G401 (cell line): ENCODE results near the gene HYAL1. TPM values are rescaled to one million over a fixed set of nuclear protein-coding genes. Genes with fewer than 3 reads are reported as not detected.
"Not testable (repeated sequence)": the region's sequence is repeated elsewhere in the genome, so short reads cannot be mapped to it uniquely, and the experiment has no call there.

ENCODE experiments used
- DNase-seq: peaks from one replicate; pipeline ENCODE4 v3.0.0-alpha.2; 2015; ENCODE audit warnings: low spot score
- in situ Hi-C: cut with HindIII; loops from 2 replicates; pipeline ENCODE4 v1.10.0; 2016; ENCODE audit warnings: low sequenced_read_pairs, mixed read lengths
- total RNA-seq: library from RNA; depleted of rRNA; stranded (reverse); fragments of >200 nt; shearing (Covaris generic); gene quantifications from 2 replicates; pipeline ENCODE4 v1.2.3, GENCODE V29; 2014

Gene HYAL1
- total RNA-seq, 1 experiment from 2014 or later = 18.4 TPM

DNA sequence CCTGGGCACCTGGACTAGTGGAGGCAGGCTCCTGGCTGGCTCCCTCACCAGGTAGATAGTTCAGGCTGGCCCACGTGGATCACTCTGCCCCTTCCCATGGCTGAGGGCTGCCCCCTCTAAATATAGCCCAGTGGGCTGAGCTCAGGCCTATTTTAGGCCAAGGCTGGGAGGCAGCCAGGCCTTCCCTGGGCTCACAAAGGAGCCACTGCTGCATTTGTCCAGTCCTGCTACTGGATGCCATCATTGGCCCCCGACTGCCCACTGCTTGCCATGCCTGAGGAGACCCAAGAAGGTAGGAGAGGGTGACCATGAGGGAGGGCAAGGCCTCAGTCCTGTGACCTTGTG lies 24.5 kb downstream of the HYAL1 start, which contains the start of gene LSMEM2:
LSMEM2 (plus strand) TSS at position 208 of the 345 bp plus-strand sequence; CDS start at position 235, 27 bp downstream.
- no peak for DNase-seq
- in situ Hi-C loops = no loop called here

DNA sequence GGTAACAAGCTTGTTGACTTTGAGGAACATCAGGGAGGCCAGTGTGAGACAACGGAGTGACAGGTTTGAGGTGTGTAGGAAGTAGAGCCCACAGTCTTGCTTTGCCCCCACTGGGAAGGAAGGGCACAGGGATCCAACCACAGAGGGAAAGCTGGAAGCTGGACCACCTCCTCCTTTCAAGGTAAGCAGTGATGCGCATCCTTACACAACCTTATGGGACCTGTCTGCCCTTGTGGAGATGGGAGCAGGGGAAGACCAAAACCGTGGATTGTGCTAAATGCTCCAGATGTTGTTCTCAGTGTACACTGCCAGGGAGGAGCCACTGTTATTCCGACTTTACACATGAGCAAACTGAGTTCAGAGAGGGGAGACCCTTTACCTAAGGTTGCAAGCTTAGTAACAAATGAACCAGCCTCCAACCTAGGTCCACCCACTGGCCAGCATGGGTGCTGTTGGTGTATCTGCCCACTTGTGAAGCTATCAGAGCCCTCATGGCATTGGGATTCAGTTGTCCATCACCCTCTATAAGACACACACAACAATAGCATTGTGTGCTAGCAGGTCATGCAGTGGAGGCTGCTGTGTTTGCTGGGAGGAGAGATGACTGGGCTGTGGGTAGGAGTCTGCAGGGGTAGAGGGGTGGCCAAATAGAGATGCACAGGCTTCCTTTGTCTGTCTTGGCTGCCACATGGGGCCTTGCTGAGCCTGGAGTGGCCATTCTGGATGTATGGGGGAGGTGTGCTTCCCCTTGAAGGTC lies 25.1 kb downstream of the HYAL1 start:
- no peak for DNase-seq
- in situ Hi-C loops = no loop called here

DNA sequence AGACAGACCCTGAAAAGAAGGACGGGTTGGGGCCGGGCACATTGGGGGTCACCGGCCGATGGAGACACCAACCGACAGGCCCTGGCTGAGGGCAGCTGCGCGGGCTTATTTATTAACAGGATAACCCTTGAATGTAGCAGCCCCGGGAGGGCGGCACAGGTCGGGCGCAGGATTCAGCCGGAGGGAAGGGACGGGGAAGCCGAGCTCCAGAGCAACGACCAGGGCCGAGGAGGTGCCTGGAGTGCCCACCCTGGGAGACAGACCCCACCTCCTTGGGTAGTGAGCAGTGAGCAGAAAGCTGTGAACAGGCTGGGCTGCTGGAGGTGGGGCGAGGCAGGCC lies 26.6 kb downstream of the HYAL1 start:
- in situ Hi-C loops = no loop called here
- no peak for DNase-seq

DNA sequence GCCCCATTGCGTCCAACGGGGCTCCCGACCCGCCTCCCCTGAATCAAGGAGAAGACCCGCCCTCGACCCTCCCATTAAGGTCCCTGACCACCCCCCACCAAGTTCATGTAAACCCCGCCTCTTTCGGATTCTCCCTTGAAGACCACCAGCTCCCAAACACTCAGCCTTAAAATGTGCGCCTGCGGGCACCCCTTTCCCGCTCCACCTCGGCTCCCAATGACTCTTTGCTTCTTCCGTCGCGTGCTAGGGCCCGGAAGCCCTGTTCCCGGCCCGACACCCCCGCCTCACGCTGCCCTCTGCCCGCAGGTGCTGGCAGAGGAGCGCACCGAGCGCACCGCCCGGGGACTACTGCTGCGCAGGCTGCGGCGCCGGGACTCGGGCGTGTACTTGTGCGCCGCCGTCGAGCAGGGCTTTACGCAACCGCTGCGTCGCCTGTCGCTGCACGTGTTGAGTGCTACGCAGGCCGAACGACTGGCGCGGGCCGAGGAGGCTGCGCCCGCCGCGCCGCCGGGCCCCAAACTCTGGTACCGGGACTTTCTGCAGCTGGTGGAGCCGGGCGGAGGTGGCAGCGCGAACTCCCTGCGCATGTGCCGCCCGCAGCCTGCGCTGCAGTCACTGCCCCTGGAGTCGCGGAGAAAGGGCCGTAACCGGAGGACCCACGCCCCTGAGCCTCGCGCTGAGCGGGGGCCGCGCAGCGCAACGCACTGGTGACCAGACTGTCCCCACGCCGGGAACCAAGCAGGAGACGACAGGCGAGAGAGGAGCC lies 27.2 kb downstream of the HYAL1 start:
- no peak for DNase-seq
- in situ Hi-C loops = no loop called here

DNA sequence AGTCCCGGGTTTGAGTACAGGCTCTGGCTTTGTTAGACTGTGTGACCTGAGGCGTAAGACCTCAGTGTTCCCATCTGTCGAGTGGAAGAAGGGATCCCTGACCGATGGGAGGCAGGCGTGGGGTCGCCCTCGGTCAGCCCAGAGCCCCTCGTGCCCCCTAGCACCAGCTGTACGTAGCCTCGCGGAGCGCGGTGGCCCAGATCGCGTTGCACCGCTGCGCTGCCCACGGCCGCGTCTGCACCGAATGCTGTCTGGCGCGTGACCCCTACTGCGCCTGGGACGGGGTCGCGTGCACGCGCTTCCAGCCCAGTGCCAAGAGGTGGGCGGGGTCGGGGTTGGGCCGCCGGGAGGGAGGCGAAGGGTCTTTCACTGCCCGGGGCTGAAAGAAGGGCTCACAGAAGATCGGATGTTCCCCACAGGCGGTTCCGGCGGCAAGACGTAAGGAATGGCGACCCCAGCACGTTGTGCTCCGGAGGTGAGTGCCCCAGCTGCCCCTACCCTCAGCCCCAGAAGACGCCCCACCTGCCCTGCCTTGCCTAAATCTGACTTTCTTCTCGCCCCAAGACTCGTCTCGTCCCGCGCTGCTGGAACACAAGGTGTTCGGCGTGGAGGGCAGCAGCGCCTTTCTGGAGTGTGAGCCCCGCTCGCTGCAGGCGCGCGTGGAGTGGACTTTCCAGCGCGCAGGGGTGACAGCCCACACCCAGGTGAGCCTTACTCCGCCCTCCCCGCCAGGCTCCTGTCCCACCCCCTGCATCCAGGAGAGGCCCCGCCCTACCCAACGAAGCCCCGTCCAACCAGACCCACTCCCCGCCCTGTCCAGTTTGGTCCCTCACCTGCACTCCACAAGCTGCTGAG lies 28.0 kb downstream of the HYAL1 start:
- in situ Hi-C loops = no loop called here
- DNase-seq = no peak

DNA sequence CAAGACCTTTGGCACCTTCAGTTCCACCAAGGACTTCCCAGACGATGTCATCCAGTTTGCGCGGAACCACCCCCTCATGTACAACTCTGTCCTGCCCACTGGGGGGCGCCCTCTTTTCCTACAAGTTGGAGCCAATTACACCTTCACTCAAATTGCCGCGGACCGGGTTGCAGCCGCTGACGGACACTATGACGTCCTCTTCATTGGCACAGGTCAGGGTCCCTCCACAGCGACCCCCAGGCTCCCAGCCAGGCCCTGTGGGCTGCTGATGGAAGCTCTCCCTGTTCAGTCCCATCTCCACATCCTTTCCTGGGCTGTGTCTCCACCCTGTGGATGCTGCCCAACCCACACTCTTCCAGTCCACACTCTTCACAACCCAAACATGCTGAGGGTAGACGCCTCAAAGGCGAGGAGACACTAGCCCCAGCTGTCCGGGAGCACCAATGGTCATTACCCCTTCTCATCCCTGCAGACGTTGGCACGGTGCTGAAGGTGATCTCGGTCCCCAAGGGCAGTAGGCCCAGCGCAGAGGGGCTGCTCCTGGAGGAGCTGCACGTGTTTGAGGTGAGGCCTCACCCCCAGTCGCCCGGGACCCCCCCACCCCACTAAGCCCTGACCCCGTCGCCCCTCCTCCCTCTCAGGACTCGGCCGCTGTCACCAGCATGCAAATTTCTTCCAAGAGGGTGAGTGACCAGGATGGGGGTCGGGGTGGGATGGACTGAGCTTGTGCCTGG lies 28.8 kb downstream of the HYAL1 start:
- in situ Hi-C loops = no loop called here
- peak; percentile 50 for DNase-seq

DNA sequence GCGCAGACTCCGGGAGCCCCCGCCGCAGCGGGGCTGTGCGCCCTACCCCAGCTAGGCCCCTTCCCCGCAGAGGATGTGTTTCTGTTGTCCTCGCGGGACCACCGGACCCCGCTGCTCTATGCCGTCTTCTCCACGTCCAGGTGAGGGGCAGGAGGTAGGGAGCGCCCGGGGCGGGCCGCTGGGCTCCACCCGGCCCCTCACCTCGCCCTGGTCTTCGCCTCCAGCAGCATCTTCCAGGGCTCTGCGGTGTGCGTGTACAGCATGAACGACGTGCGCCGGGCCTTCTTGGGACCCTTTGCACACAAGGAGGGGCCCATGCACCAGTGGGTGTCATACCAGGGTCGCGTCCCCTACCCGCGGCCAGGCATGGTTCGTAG lies 29.7 kb downstream of the HYAL1 start:
- DNase-seq = no peak
- in situ Hi-C loops = no loop called here

DNA sequence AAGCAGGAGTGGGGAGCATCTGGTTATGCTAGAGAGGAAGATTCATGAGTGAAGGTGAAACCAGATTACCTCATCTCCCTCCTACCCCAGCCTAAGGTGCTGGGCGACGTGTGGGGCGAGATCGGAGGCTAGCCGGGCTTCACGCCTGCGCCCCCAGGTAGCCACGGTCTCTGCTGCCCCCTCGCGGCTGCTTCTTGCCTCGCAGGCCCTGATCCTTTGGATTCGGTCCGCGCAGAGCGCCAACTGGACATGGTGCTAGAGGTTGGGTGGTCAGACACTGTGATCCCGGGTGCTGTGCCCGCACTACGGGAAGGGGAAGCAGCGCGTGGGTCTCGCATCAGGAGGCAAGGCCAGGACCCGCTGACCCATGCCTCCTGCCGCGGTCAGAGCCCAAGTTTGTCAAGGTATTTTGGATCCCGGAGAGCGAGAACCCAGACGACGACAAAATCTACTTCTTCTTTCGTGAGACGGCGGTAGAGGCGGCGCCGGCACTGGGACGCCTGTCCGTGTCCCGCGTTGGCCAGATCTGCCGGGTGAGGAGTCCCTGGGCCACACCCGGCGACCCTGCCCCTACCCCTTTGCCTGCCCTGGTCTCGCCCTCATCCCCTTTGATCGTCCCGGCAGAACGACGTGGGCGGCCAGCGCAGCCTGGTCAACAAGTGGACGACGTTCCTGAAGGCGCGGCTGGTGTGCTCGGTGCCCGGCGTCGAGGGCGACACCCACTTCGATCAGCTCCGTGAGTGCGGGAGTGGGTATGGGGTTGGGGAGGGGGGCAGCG lies 30.3 kb downstream of the HYAL1 start:
- in situ Hi-C loops = no loop called here
- peak; percentile 81 for DNase-seq

DNA sequence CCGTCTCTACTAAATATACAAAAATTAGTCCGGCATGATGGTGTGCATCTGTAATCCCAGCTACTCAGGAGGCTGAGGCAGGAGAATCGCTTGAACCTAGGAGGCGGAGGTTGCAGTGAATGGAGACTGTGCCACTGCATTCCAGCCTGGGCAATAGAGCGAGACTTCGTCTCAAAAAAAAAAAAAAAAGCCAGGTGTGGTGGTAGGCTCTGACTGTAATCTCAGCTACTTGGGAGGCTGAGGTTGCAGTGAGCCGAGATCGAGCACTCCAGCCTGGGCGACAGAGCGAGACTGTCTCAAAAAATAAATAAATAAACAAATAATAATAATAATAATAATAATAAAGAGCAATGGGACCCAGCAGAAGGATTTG lies 30.9 kb downstream of the HYAL1 start:
- DNase-seq, in situ Hi-C loops: not testable (repeated sequence)

DNA sequence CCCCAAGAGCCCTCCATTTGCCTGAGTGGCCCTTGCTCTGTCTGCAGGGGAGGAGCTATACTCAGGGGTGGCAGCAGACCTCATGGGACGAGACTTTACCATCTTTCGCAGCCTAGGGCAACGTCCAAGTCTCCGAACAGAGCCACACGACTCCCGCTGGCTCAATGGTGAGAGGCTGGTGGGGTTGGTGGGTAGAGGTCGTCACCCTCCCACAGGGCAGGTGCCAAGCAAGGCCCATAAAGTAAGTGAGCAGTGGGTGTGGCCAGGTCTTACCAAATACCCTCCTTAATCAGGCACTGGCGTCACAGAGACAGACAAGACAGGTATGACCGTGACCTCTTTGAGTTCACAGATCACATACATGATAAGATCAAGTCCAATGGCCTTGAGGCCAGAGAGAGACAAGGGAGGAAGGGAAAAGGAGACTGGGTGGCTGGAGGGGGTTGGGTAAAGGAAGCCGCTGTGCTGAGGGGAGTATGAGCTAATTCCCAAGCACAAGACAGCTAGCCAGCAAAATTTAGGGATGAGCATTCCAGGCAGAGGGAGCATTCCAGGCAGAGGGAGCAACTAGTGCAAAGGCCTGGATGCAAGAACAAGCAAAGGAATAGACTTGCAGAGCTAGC lies 31.9 kb downstream of the HYAL1 start:
- in situ Hi-C loops = no loop called here
- no peak for DNase-seq

DNA sequence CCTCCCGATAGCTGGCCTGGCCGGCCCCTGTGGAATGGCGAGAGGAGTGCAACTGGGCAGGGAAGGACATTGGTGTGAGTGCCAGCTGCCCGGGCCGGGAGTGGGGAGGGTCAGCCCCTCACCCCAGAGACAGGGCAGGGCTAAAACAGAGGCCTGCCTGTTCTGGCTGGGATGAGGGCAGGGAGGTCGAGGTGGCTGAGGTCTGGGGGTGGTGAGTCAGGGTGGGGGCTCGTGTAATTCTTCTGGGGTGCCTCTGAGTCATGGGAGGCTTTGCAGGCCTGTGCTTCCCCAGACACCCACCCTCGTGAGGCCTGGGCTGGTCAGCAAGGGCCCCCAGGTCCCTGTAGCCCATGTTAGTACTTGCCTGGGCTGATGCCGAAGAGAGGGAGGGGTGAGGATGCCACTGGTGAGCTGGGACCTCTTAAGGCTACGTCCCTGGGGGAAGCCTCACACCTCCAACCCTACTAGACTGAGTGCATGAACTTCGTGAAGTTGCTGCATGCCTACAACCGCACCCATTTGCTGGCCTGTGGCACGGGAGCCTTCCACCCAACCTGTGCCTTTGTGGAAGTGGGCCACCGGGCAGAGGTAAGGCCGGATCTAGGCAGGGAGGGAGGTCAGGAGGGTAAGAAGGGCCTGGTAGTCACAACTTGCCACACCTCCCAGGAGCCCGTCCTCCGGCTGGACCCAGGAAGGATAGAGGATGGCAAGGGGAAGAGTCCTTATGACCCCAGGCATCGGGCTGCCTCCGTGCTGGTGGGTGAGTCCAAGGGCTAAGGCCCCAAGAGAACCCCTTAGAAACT lies 32.8 kb downstream of the HYAL1 start:
- in situ Hi-C loops = no loop called here
- DNase-seq = no peak

DNA sequence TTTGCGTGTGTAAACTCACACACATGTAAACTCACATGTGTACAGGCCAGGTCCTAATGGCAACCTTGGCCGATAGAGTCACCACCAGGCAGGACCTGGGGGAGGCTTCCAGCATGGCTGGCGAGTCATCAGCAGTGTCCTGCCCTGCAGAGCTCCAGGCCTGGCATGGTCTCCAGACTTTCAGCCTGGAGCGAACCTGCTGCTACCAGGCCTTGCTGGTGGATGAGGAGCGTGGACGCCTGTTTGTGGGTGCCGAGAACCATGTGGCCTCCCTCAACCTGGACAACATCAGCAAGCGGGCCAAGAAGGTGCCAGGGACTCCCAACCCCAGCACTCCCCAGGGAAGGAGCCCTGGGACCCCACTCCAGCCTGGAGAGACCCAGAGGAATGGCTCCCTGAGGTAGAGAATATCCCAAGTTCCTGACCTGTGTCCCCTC lies 33.4 kb downstream of the HYAL1 start:
- in situ Hi-C loops = loop anchor here (10.0 kb wide), 1 partner anchor 85 kb away; the partner anchor contains the start of genes CYB561D2, NPRL2 and TMEM115
- DNase-seq = no peak

DNA sequence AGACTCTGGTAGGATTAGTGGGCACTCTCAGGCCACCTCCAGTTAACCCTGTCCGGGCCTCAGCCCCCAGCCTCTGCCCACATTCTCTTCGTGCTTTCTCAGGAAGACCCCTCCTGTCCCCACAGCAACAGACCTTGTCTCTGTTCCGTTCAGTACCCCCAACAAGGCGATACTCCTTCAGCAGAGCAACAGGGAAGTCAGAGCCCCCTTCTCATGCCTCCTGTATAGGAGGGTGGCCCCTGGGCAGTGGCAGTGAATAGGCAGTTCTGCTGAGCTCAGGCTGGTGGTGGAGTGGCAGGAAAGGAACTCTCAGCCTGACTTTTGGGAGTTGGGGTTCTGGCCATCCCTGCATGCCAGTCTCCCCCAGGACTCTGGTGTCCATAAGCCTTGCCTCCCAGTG lies 33.9 kb downstream of the HYAL1 start:
- in situ Hi-C loops = loop anchor here (10.0 kb wide), 1 partner anchor 85 kb away; the partner anchor contains the start of genes CYB561D2, NPRL2 and TMEM115

DNA sequence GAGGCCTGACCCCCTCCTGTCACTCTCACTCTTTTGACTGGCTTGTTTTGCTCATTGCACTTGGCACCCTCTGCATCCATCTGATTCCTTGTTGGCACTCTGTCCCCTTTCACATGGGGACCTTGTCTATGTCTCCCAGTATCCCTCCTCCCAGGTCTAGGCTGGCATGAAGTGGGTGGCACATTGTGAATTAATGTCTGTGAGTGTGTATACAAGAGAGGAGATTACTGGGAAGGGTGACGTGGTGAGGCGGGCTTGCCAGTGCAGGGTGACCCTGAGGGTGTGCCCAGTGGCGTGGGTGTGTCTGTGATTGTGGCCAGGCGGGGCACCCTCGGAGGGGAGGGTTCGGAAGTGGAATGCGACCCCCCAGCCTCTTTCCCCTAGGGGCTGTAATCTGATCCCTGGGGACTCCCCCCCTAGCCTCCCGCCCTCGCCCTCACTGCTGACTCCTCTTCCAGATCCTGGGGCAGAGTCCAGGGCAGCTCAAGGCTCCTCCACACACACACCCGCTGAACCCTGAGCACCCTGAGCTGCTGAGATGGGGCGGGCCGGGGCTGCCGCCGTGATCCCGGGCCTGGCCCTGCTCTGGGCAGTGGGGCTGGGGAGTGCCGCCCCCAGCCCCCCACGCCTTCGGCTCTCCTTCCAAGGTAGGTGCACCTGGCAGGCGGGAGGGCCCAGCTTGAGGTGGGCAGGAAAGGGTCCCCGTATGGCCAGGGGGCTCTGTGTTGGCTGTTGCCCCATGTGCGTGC lies 34.5 kb downstream of the HYAL1 start, which contains the start of gene SEMA3B:
SEMA3B (plus strand) TSS at position 445 of the 749 bp plus-strand sequence; CDS start at position 539, 94 bp downstream.
- no peak for DNase-seq

More for the DNA sequence above, 33.9 kb downstream of the HYAL1 start:
- no peak for DNase-seq

DNA sequence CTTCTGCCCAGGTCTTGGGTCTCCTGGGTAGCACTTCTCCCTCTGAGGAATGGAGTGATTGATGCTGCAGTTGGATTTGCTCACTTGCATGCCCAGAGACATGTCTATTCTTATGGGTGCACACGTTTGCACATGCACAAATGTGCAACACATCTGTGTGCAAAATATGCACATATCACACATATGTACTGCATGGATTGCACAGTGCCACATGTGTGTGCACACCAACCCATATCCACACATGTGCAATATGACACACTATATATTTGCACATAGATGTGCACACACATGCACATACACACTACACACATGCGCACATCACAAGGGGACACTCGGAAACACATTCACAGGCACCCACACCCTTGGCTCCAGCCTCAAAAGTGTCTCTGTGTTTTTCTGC lies 35.1 kb downstream of the HYAL1 start:
- in situ Hi-C loops = loop anchor here (10.0 kb wide), 1 partner anchor 87 kb away; the partner anchor contains the start of genes CYB561D2, NPRL2 and TMEM115
- no peak for DNase-seq

More for the DNA sequence above, 34.5 kb downstream of the HYAL1 start, which contains the start of gene SEMA3B:
- in situ Hi-C loops = loop anchor here (10.0 kb wide), 1 partner anchor 86 kb away; the partner anchor contains the start of genes CYB561D2, NPRL2 and TMEM115
